GM12878 (cell line): ENCODE data around the gene IQCC. TPM values are rescaled to one million over a fixed set of nuclear protein-coding genes. Genes with fewer than 3 reads are reported as not detected.
A peak's percentile ranks its signal among the peaks of the same experiment; 100 is the strongest.

Experiments used
- ATAC-seq: fragments of 200-7000 bp; cut with Tn5 transposase; 3 replicates; pipeline ENCODE4 v1.9.1; 2020; ENCODE audit warnings: mild to moderate bottlenecking, moderate library complexity
- BruUV-seq: library from RNA; stranded (reverse); fragments of 400-500 nt; replicated peaks from 2 replicates; lab custom pipeline; 2021; lab: Mats Ljungman, UMichigan
- CTCF ChIA-PET: fragments of 300-600 bp; sonication (Branson Sonifier 250); formaldehyde crosslinking; extraction: SDS; loops from one replicate; lab custom pipeline; 2021; ENCODE audit warnings: inconsistent platforms; lab: Yijun Ruan, JAX
- POLR2A ChIA-PET: fragments of 350-600 bp; formaldehyde crosslinking; extraction: SDS; loops from one replicate; lab custom pipeline; 2021; ENCODE audit warnings: inconsistent platforms; lab: Charles Lee
- RAD21 ChIA-PET: fragments of 300-600 bp; sonication (Branson Sonifier 250); formaldehyde crosslinking; loops from one replicate; lab custom pipeline; 2023; ENCODE audit warnings: antibody characterized with exemption; ENCODE audit not compliant: unreplicated experiment; lab: Charles Lee
- SMC1A ChIA-PET: fragments of 300-600 bp; sonication (Branson Sonifier 250); formaldehyde crosslinking; loops from one replicate; lab custom pipeline; 2023; ENCODE audit not compliant: unreplicated experiment, uncharacterized antibody; lab: Charles Lee
- DNase-seq: peaks from one replicate; pipeline ENCODE4 v3.0.0-alpha.2; 2011; ENCODE audit warnings: low read depth, low spot score
- FAIRE-seq: peaks from 3 replicates; lab custom pipeline; 2011; peaks lifted over from hg19 to GRCh38; lab: Jason Lieb, UNC
- H2AFZ ChIP-seq: 2 replicates; pipeline ENCODE4 v1.6.0; 2011; ENCODE audit warnings: low read depth, low read length, control low read depth; ENCODE audit not compliant: control insufficient read depth
- H3K27ac ChIP-seq: 2 replicates; pipeline ENCODE4 v1.5.1; 2011; ENCODE audit warnings: control low read depth; ENCODE audit not compliant: control insufficient read depth, insufficient read depth
- H3K27me3 ChIP-seq, 2 experiments: replicated peaks in 1 of 2; 2 replicates each; pipeline versions ENCODE4 v1.6.0 to v1.6.1; 2011; ENCODE audit warnings: low read length in 1 of 2; ENCODE audit not compliant: control insufficient read depth in 2 of 2, insufficient read depth in 2 of 2
- H3K36me3 ChIP-seq, 2 experiments: 2 replicates each; pipeline ENCODE4 v1.5.1; 2011; ENCODE audit warnings: low read length in 1 of 2; ENCODE audit not compliant: control insufficient read depth in 2 of 2, insufficient read depth in 2 of 2
- H3K4me1 ChIP-seq: 2 replicates; pipeline ENCODE4 v1.6.1; 2011; ENCODE audit warnings: mild to moderate bottlenecking, low read length, moderate library complexity, mixed read lengths; ENCODE audit not compliant: control insufficient read depth, insufficient read depth
- H3K4me2 ChIP-seq: 2 replicates; pipeline ENCODE4 v1.6.0; 2011; ENCODE audit warnings: control low read depth; ENCODE audit not compliant: control insufficient read depth, insufficient read depth
- H3K4me3 ChIP-seq: fragments of 200-600 bp; sonication (generic); 2 replicates; pipeline ENCODE4 v1.5.1; 2016
- H3K79me2 ChIP-seq: 2 replicates; pipeline ENCODE4 v1.6.0; 2011; ENCODE audit warnings: low read length; ENCODE audit not compliant: control insufficient read depth, insufficient read depth
- H3K9ac ChIP-seq: 2 replicates; pipeline ENCODE4 v1.8.0; 2011; ENCODE audit warnings: low read length, control low read depth, mixed read lengths; ENCODE audit not compliant: control insufficient read depth, insufficient read depth
- H3K9me3 ChIP-seq: replicated peaks from 3 replicates; pipeline ENCODE4 v1.5.1; 2011; ENCODE audit warnings: mild to moderate bottlenecking, low read length; ENCODE audit not compliant: control insufficient read depth, insufficient read depth
- H4K20me1 ChIP-seq: 2 replicates; pipeline ENCODE4 v1.6.0; 2011; ENCODE audit not compliant: control insufficient read depth, insufficient read depth
- BRCA1 ChIP-seq: IDR thresholded peaks from 2 replicates; pipeline ENCODE4 v1.6.1; 2011; ENCODE audit warnings: low read depth, low read length, improper control_type of control experiment
- WGBS: methylation state at CpG from one replicate; pipeline ENCODE4 v1.1.6; 2016; ENCODE audit warnings: low lambda C conversion rate; ENCODE audit not compliant: insufficient replicate concordance, insufficient coverage; ENCODE audit errors: missing lambda C conversion rate; 5-methylcytosine and 5-hydroxymethylcytosine counted together
- in situ Hi-C: fragments of 300-500 bp; cut with MboI; formaldehyde crosslinking; loops from 9 replicates; pipeline ENCODE4 v1.14.3; 2018; ENCODE audit warnings: mixed read lengths
- intact Hi-C: fragments of 100-400 bp; cut with micrococcal nuclease; formaldehyde crosslinking; loops from one replicate; pipeline ENCODE4 v1.14.2; 2022; ENCODE audit not compliant: unreplicated experiment
- polyA plus RNA-seq, 11 experiments: library from polyadenylated mRNA; depleted of rRNA in 4 of 11; unstranded in 6 of 11; stranded (reverse) in 5 of 11; fragments of >200 nt; fragmentation: Nextera tagmentation in 4 of 11; fragmentation: Illumina TruSeq in 1 of 11; extraction: Ambion mirVana in 4 of 11; extraction: Trizol in 1 of 11; gene quantifications; 1 replicate in 1 of 11; 2 replicates in 10 of 11; pipeline versions ENCODE4 v1.2.1 to v1.2.3, GENCODE V29; 2011 to 2016; ENCODE audit warnings: inconsistent platforms in 2 of 11, missing spikeins in 2 of 11, low read depth in 1 of 11
- total RNA-seq, 4 experiments: library from RNA; depleted of rRNA in 3 of 4; stranded (reverse); fragments of >200 nt in 3 of 4; fragmentation: Illumina TruSeq in 1 of 4; extraction: Trizol in 1 of 4; gene quantifications; 2 replicates each; pipeline versions ENCODE4 v1.2.1 to v1.2.3, GENCODE V29; 2013 to 2021
- TF ChIP-seq, protein P1 (sequence below), 3 experiments: IDR thresholded peaks in 2 of 3; conservative IDR thresholded peaks in 1 of 3; 2 replicates each; pipeline ENCODE4 v1.5.1; 2011; ENCODE audit warnings: low read depth in 3 of 3, low read length in 3 of 3, mild to moderate bottlenecking in 3 of 3, control low read depth in 2 of 3, moderate library complexity in 2 of 3, inconsistent platforms in 1 of 3, mixed read lengths in 1 of 3; ENCODE audit not compliant: control insufficient read depth in 2 of 3, insufficient read depth in 1 of 3; ENCODE audit errors: extremely low read depth in 1 of 3

Gene IQCC
- total and polyA plus RNA-seq, 10 of the 15 experiments (the other 5 are each of a cell fraction or from before 2014, with no cell fraction given): 2.1 to 6.8 (median 4.9) TPM

DNA sequence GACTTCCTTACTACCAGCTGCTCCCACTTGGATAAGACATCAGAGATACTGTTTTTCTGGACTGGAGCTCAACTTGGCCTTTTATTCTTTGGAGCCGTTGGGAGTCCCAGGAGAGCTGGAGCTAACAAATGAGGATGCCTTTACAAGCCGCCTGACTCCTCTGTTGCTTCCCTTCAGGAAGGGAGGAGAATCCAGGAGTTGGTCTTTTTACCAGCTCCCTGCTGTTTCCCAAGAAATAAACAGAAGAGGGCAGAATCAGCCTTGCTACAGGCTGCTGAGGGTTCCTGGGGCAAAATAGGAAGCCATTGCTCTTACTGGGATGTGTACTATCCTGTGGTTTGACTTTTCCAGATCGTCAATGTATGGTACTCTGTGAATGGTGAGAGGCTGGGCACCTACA, 18.2 kb downstream of the IQCC start:
- ChIA-PET SMC1A (interaction anchor here (0.7 to 2.5 kb wide), 11 partner anchors 18 to 187 kb away, joined by 3 to 13 read pairs (median 4); partner anchors contain the start of gene BSDC1), POLR2A (interaction anchor here (0.5 to 1.5 kb wide), 6 partner anchors 17 to 116 kb away, joined by 3 to 7 read pairs (median 3); partner anchors contain the start of gene KPNA6), CTCF (interaction anchor here (1.0 to 6.0 kb wide), 7 partner anchors 8 to 176 kb away, joined by 4 to 46 read pairs (median 8); partner anchors contain the start of gene FAM167B)
- Histone ChIP-seq H3K4me1 (peaks cover 12% of the 10 kb centered on the region), H3K4me2 (peak overlapping the region; percentile 84), H3K79me2 (peaks cover 29% of the 10 kb centered on the region), H3K4me3 (peak overlapping the region; percentile 89)
- WGBS: 98% methylated on average over 3 of the region's 3 CpGs
- FAIRE-seq (no peak), ATAC-seq (no peak)
- TF ChIP-seq, protein P1, sequence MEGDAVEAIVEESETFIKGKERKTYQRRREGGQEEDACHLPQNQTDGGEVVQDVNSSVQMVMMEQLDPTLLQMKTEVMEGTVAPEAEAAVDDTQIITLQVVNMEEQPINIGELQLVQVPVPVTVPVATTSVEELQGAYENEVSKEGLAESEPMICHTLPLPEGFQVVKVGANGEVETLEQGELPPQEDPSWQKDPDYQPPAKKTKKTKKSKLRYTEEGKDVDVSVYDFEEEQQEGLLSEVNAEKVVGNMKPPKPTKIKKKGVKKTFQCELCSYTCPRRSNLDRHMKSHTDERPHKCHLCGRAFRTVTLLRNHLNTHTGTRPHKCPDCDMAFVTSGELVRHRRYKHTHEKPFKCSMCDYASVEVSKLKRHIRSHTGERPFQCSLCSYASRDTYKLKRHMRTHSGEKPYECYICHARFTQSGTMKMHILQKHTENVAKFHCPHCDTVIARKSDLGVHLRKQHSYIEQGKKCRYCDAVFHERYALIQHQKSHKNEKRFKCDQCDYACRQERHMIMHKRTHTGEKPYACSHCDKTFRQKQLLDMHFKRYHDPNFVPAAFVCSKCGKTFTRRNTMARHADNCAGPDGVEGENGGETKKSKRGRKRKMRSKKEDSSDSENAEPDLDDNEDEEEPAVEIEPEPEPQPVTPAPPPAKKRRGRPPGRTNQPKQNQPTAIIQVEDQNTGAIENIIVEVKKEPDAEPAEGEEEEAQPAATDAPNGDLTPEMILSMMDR (IDR thresholded peaks at IDR 0.05 in 2 of 3, conservative IDR thresholded peaks at IDR 0.05 in 1 of 3; ENCODE audit: control insufficient read depth in 2 of 3, extremely low read depth in 1 of 3, insufficient read depth in 1 of 3, low read depth in 3 of 3, low read length in 3 of 3): peak in 1 of 3 experiments; percentile 14; a peak in 1 of 6 replicates
- no peak for TF ChIP-seq BRCA1
- TF ChIP-seq, all 136 proteins: peak for 1
- Histone ChIP-seq H3K9ac (peak overlapping the region; percentile 99), H4K20me1 (no peaks in the 10 kb centered on the region), H3K27me3 (no peaks in the 10 kb centered on the region), H3K27ac (0 out of 2 replicates have a peak overlapping the region, but pooled peaks have one; percentile 15), H2AFZ (no peak overlapping the region), H3K9me3 (no peaks in the 10 kb centered on the region), H3K36me3 (peaks cover 10 to 22% of the 10 kb centered on the region in 2 experiments)
- BruUV-seq: TSS peak; percentile 64
- intact Hi-C loops (no loop called here), in situ Hi-C loops (no loop called here)
- no peak for DNase-seq
- RAD21 ChIA-PET: interaction anchor here (1.0 to 2.1 kb wide), 8 partner anchors 17 to 171 kb away, joined by 3 to 7 read pairs (median 4); partner anchors contain the start of genes BSDC1 and CCDC28B
